VCaP (cell line): ENCODE data around the gene MINPP1.

Experiments used
- H3K27ac ChIP-seq: fragments of 450-650 bp; 2 replicates; pipeline ENCODE4 v1.5.1; 2017
- TF ChIP-seq, protein P1 (sequence below): fragments of 450-650 bp; conservative IDR thresholded peaks from 2 replicates; pipeline ENCODE4 v1.5.1; 2017; ENCODE audit warnings: mild to moderate bottlenecking, moderate library complexity

MINPP1 gene

DNA sequence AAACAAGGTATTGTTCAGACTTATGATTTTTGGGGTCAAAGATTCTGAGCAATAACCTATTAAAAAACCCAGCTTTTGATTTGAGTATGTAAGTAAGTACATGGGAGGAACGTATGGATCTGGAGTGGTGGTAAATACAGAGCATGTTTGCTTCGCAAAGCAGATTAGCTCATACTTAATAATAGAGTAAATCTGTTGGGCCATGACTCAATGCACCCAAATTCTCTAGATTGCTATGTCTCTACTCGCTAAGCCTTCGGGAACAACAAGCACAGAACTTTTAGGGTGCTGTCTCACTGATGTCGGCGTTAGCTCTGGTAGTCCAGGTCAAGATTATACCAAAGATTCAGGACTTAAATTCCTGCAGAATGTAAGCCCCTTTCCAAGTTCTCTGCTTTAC lies 807 bp upstream of the MINPP1 start:
- TF ChIP-seq, protein P1, sequence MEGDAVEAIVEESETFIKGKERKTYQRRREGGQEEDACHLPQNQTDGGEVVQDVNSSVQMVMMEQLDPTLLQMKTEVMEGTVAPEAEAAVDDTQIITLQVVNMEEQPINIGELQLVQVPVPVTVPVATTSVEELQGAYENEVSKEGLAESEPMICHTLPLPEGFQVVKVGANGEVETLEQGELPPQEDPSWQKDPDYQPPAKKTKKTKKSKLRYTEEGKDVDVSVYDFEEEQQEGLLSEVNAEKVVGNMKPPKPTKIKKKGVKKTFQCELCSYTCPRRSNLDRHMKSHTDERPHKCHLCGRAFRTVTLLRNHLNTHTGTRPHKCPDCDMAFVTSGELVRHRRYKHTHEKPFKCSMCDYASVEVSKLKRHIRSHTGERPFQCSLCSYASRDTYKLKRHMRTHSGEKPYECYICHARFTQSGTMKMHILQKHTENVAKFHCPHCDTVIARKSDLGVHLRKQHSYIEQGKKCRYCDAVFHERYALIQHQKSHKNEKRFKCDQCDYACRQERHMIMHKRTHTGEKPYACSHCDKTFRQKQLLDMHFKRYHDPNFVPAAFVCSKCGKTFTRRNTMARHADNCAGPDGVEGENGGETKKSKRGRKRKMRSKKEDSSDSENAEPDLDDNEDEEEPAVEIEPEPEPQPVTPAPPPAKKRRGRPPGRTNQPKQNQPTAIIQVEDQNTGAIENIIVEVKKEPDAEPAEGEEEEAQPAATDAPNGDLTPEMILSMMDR = no peak
- peak overlapping the region; percentile 87 for H3K27ac ChIP-seq

DNA sequence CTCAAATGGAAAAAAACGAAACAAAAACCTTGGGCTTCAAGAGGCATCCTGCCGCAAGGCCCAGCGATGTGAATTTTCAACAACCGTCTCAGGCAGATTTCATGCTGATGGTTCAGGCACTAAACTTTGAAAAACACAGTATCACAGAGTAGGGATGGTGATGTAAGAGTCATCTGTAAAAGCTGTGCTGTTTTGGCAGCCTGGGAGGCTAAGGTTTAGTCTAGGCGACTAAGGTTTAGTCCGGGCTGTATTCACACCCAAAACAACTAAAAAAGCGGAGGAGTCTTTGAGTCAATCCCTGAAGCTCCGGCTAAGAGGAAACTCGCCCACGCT lies 420 bp upstream of the MINPP1 start:
- TF ChIP-seq, protein P1 = no peak
- H3K27ac ChIP-seq = peak overlapping the region; percentile 87

DNA sequence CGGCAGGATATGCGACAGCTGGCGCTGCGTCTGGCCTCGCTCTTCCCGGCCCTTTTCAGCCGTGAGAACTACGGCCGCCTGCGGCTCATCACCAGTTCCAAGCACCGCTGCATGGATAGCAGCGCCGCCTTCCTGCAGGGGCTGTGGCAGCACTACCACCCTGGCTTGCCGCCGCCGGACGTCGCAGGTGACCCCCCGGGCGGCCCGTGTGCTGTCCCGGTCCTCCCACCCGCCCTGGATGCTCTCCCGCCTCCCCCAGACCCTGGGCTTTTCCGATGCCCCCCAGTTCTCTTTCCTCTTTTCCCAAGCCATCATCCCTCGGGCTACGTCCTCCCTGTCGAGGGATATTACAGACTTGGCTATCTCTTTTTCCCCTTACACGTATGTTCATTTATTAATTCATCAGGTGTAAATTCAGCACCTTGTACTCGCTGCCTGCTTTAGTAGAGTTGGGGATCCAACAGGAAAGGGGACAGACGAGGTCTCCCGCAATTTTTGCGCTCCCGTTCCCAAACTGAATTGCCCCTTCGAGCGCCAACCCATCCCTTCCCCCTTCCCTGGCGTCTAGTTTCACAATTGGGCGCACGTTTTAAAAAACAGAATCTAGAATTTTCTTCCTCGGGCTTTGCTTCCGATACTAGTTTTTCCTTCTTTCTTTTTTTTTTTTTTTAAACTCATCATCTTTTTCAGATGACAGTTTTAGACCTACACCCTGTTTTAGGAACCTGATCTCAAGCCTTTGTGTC lies 846 bp downstream of the MINPP1 start:
- TF ChIP-seq, protein P1 = peak; percentile 77
- H3K27ac ChIP-seq = peak overlapping the region; percentile 87

DNA sequence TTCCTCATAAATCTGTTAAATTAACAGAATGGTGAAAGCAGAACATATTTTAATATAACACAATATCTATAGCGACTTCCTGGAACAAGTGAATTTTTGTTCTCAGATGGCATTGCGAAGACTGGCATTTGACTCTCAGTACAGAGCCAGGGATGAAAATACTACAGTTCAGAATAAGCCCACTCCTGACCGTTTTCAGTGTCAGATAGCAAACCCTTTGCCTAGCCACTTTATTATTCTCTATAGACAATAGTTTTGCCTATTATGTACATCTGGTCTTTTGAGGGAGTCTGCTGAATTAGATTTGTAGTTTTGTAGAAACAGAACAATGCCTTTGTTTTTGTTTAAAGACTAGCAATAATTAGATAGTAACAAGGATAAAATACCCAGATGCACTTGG lies 2.3 kb downstream of the MINPP1 start:
- TF ChIP-seq, protein P1 = no peak
- peak overlapping the region; percentile 87; the same call in 1 of the 2 replicates for H3K27ac ChIP-seq

DNA sequence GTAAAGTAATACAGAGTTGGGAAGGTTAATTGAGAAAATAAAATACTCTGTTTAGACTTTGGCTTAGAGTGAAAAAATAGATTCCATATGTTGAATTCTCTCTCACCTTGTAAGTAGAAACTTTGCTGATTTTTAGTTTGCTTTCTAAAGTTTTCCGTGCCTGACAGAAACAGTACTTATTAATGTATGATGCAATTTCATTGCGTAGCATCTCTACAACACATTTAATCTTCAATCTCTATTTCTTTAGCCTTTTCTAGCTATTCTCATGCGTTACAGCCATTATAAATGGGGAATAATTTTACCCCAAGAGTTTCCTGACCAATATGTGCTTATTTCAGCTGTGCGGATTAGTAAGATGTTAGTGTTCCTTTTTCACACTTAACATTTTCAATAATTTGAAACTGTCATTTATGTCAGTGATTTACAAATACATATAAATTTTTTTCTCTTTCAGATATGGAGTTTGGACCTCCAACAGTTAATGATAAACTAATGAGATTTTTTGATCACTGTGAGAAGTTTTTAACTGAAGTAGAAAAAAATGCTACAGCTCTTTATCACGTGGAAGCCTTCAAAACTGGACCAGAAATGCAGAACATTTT lies 3.3 kb downstream of the MINPP1 start:
- TF ChIP-seq, protein P1 = no peak
- no peak overlapping the region for H3K27ac ChIP-seq

DNA sequence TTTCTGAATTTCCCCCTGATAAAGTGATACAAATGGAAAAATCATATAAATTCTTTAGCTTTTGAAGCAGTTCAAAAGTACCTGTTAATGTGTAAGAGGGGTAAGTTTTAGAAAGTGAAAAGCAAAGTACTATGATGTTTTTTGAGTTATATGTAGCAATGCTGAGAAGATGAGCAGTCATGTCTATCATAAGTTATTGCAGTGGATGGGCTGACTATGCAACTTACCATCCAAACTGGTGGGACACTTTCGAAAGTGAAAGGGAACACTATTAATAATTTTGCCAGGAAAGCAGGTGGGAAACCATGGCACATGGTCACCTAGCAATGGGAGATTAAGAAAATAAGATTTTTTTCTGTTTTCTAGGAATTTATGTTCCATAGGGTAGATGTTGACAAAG lies 4.1 kb downstream of the MINPP1 start:
- H3K27ac ChIP-seq = no peak overlapping the region
- TF ChIP-seq, protein P1 = no peak

DNA sequence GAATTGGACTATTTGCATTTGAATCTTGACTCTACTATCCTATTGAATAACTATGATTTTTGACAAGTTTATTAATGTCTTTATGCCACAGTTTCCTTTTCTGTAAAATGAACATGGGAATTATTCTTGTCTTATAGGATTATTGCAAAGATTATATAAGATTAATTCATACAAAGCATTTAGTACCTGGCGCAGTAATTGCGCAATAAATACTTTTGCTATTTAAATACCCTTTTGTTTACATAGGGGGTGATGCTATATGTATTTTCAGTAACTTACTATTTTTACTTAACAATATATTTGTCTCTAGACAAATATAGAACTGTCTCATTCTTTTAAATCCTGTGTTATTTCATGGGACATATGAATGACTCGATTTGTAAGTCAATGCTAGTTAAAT lies 5.3 kb downstream of the MINPP1 start:
- no peak overlapping the region for H3K27ac ChIP-seq
- TF ChIP-seq, protein P1 = no peak
